Esophagus squamous epithelium (tissue), 4 donors: Measurements from ENCODE around the gene HES6.

Source experiments
- POLR2A ChIP-seq, 4 donors: fragments of 450-650 bp; IDR thresholded peaks; one replicate each; pipeline ENCODE4 v1.6.1; 2017; ENCODE audit warnings: antibody characterized with exemption in 4 of 4, mild to moderate bottlenecking in 4 of 4, moderate library complexity in 3 of 4
- TF ChIP-seq, protein P1 (sequence below), 6 experiments: fragments of 450-650 bp in 4 of 6; fragments of 200-600 bp in 2 of 6; sonication (generic) in 2 of 6; IDR thresholded peaks; one replicate each; pipeline ENCODE4 v1.5.1; 2016 to 2019; ENCODE audit warnings: antibody characterized with exemption in 6 of 6, mild to moderate bottlenecking in 4 of 6, moderate library complexity in 4 of 6

DNA sequence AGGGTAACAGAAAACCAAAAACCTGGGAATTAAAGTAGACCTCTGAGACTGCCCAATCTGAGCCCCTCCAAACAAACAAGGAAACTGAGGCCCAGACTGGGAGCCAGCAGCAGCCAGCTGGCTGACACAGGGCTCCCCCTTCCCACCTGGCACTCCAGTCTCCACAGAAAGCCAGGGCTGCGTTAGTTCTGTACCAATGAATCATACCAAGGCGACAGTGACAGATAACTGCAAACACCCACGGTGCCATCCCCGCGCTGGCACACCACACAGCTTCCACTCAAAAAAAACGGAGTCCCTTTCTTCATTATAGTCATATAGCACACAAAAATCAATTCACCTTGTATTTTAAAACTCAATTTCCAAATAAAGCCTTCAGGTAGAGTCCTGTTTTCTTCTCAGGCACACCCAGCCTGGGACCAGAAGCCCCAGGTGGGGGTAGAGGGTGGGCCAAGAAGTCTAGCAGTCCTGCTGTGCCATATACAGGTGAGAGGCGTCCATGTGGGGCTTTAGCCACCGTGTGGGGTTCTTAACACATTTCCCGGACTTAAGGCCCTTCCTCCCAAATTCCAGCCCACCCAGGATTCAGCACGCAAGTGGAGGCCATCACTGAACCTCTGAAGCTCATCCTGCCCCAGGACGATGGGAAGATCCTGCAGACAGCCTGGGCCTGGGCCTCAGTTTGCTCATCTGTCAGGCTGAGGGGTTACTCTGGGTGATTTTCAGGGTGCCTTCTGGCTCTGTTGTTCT is 47.3 kb upstream of the HES6 start:
- TF ChIP-seq, protein P1, sequence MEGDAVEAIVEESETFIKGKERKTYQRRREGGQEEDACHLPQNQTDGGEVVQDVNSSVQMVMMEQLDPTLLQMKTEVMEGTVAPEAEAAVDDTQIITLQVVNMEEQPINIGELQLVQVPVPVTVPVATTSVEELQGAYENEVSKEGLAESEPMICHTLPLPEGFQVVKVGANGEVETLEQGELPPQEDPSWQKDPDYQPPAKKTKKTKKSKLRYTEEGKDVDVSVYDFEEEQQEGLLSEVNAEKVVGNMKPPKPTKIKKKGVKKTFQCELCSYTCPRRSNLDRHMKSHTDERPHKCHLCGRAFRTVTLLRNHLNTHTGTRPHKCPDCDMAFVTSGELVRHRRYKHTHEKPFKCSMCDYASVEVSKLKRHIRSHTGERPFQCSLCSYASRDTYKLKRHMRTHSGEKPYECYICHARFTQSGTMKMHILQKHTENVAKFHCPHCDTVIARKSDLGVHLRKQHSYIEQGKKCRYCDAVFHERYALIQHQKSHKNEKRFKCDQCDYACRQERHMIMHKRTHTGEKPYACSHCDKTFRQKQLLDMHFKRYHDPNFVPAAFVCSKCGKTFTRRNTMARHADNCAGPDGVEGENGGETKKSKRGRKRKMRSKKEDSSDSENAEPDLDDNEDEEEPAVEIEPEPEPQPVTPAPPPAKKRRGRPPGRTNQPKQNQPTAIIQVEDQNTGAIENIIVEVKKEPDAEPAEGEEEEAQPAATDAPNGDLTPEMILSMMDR (IDR thresholded peaks at IDR 0.05): peak in 1 of 6 experiments; percentile 4
- TF ChIP-seq POLR2A (IDR thresholded peaks at IDR 0.05): peak in 1 of 4 donors; percentile 23
